Adipocyte (in vitro differentiated cells): ENCODE data around the gene CNGB1.
A peak's percentile ranks its signal among the peaks of the same experiment; 100 is the strongest.
"Not testable (repeated sequence)": the region's sequence is repeated elsewhere in the genome, so short reads cannot be mapped to it uniquely, and the experiment has no call there.

Experiments used
- DNase-seq: peaks from one replicate; pipeline ENCODE4 v3.0.0-alpha.2; 2015; ENCODE audit warnings: low read depth
- H3K27me3 ChIP-seq: replicated peaks from 2 replicates; pipeline ENCODE4 v1.7.0; 2013; ENCODE audit warnings: mild to moderate bottlenecking, low read length, moderate library complexity; ENCODE audit not compliant: control insufficient read depth, insufficient read depth
- H3K36me3 ChIP-seq: 2 replicates; pipeline ENCODE4 v1.7.0; 2013; ENCODE audit warnings: low read length, mild to moderate bottlenecking, moderate library complexity; ENCODE audit not compliant: control insufficient read depth, insufficient read depth, severe bottlenecking
- H3K4me1 ChIP-seq: 2 replicates; pipeline ENCODE4 v1.7.0; 2013; ENCODE audit warnings: mild to moderate bottlenecking, low read length, moderate library complexity; ENCODE audit not compliant: control insufficient read depth, insufficient read depth
- H3K4me3 ChIP-seq: 2 replicates; pipeline ENCODE4 v1.7.0; 2013; ENCODE audit warnings: mild to moderate bottlenecking, low read length, moderate library complexity
- H3K9ac ChIP-seq: 2 replicates; pipeline ENCODE4 v1.7.0; 2013; ENCODE audit warnings: mild to moderate bottlenecking, low read length, moderate library complexity
- H3K9me3 ChIP-seq: 2 replicates; pipeline ENCODE4 v1.7.0; 2013; ENCODE audit warnings: mild to moderate bottlenecking, low read length, moderate library complexity; ENCODE audit not compliant: control insufficient read depth

Gene CNGB1

GRCh38 chr16:57984443-57985203 is 13.7 kb upstream of the CNGB1 start:
- H3K9me3 ChIP-seq = no peaks in the 10 kb centered on the region
- H3K4me3 ChIP-seq = peak overlapping the region; percentile 50
- DNase-seq = peak; percentile 66
- no peak overlapping the region for H3K9ac ChIP-seq
- peaks cover 54% of the 10 kb centered on the region for H3K27me3 ChIP-seq
- H3K4me1 ChIP-seq = no peaks in the 10 kb centered on the region
- H3K36me3 ChIP-seq = no peaks in the 10 kb centered on the region

- no peaks in the 10 kb centered on the region for H3K4me1 ChIP-seq
- H3K27me3 ChIP-seq = peaks cover 60% of the 10 kb centered on the region
- H3K4me3 ChIP-seq = no peak overlapping the region
- H3K36me3 ChIP-seq = no peaks in the 10 kb centered on the region
- no peak for DNase-seq
- H3K9ac ChIP-seq = no peak overlapping the region
- H3K9me3 ChIP-seq = no peaks in the 10 kb centered on the region
Measured at GRCh38 chr16:57982385-57982784, 11.5 kb upstream of the CNGB1 start.

GRCh38 chr16:57981636-57982035 is 10.7 kb upstream of the CNGB1 start:
- no peak for DNase-seq
- H3K4me1 ChIP-seq = no peaks in the 10 kb centered on the region
- H3K4me3 ChIP-seq = no peak overlapping the region
- H3K27me3 ChIP-seq = peaks cover 57% of the 10 kb centered on the region
- H3K9me3 ChIP-seq = no peaks in the 10 kb centered on the region
- H3K36me3 ChIP-seq = no peaks in the 10 kb centered on the region
- H3K9ac ChIP-seq = no peak overlapping the region

GRCh38 chr16:57979006-57979585 is 8.2 kb upstream of the CNGB1 start:
- peaks cover 58% of the 10 kb centered on the region for H3K27me3 ChIP-seq
- no peak overlapping the region for H3K9ac ChIP-seq
- no peaks in the 10 kb centered on the region for H3K9me3 ChIP-seq
- no peak for DNase-seq
- H3K4me1 ChIP-seq = no peaks in the 10 kb centered on the region
- no peak overlapping the region for H3K4me3 ChIP-seq
- H3K36me3 ChIP-seq = no peaks in the 10 kb centered on the region

- H3K9ac ChIP-seq, H3K36me3 ChIP-seq, DNase-seq, H3K4me3 ChIP-seq, H3K9me3 ChIP-seq, H3K4me1 ChIP-seq: not testable (repeated sequence)
- H3K27me3 ChIP-seq = peaks cover 63% of the 10 kb centered on the region
Measured at GRCh38 chr16:57978070-57978465, 7.1 kb upstream of the CNGB1 start.

GRCh38 chr16:57977418-57978069 is 6.6 kb upstream of the CNGB1 start:
- no peak for DNase-seq

GRCh38 chr16:57976331-57976796 is 5.4 kb upstream of the CNGB1 start:
- no peaks in the 10 kb centered on the region for H3K4me1 ChIP-seq
- no peak overlapping the region for H3K4me3 ChIP-seq
- no peak overlapping the region for H3K9ac ChIP-seq
- DNase-seq = peak; percentile 30
- H3K9me3 ChIP-seq = no peaks in the 10 kb centered on the region
- H3K27me3 ChIP-seq = peaks cover 70% of the 10 kb centered on the region
- no peaks in the 10 kb centered on the region for H3K36me3 ChIP-seq

More at GRCh38 chr16:57977418-57978069, 6.6 kb upstream of the CNGB1 start:
- Histone ChIP-seq H3K4me1 (no peaks in the 10 kb centered on the region), H3K4me3 (no peak overlapping the region), H3K9me3 (no peaks in the 10 kb centered on the region), H3K36me3 (no peaks in the 10 kb centered on the region), H3K27me3 (peaks cover 67% of the 10 kb centered on the region), H3K9ac (no peak overlapping the region)

GRCh38 chr16:57972306-57972705 is 1.4 kb upstream of the CNGB1 start:
- no peak for DNase-seq
- Histone ChIP-seq H3K9me3 (no peaks in the 10 kb centered on the region), H3K27me3 (peaks cover 72% of the 10 kb centered on the region), H3K4me3 (no peak overlapping the region), H3K36me3 (no peaks in the 10 kb centered on the region), H3K9ac (no peak overlapping the region), H3K4me1 (no peaks in the 10 kb centered on the region)

GRCh38 chr16:57971848-57972247 is 920 bp upstream of the CNGB1 start:
- H3K27me3 ChIP-seq = peaks cover 69% of the 10 kb centered on the region
- no peaks in the 10 kb centered on the region for H3K9me3 ChIP-seq
- H3K4me1 ChIP-seq = no peaks in the 10 kb centered on the region
- H3K9ac ChIP-seq = no peak overlapping the region
- H3K36me3 ChIP-seq = no peaks in the 10 kb centered on the region
- DNase-seq = no peak
- H3K4me3 ChIP-seq = no peak overlapping the region

- H3K36me3 ChIP-seq = no peaks in the 10 kb centered on the region
- peaks cover 60% of the 10 kb centered on the region for H3K27me3 ChIP-seq
- H3K4me1 ChIP-seq = peaks cover 5% of the 10 kb centered on the region
- H3K9me3 ChIP-seq = no peaks in the 10 kb centered on the region
- DNase-seq = no peak
- no peak overlapping the region for H3K4me3 ChIP-seq
- H3K9ac ChIP-seq = no peak overlapping the region
Measured at GRCh38 chr16:57970319-57970718, 609 bp downstream of the CNGB1 start.

GRCh38 chr16:57969451-57970123 is 1.3 kb downstream of the CNGB1 start:
- H3K4me1 ChIP-seq = peaks cover 5% of the 10 kb centered on the region
- no peak overlapping the region for H3K4me3 ChIP-seq
- H3K27me3 ChIP-seq = peaks cover 54% of the 10 kb centered on the region
- no peak for DNase-seq
- no peaks in the 10 kb centered on the region for H3K9me3 ChIP-seq
- no peaks in the 10 kb centered on the region for H3K36me3 ChIP-seq
- no peak overlapping the region for H3K9ac ChIP-seq
